B cell (primary cell): Measurements from ENCODE around the gene GPHN. TPM values are rescaled to one million over a fixed set of nuclear protein-coding genes. Genes with fewer than 3 reads are reported as not detected.

Experiments used
- ATAC-seq: fragments of 200-7000 bp; cut with Tn5 transposase; one replicate; pipeline ENCODE4 v1.10.0; 2021; ENCODE audit warnings: low read depth, mild to moderate bottlenecking, moderate number of reproducible peaks, moderate library complexity
- CTCF ChIA-PET: fragments of 350-600 bp; sonication (Branson Sonifier 250); formaldehyde crosslinking; loops from one replicate; lab custom pipeline; 2021; ENCODE audit warnings: antibody characterized with exemption, inconsistent platforms; lab: Charles Lee
- POLR2A ChIA-PET: fragments of 350-600 bp; sonication (Branson Sonifier 250); formaldehyde crosslinking; loops from one replicate; lab custom pipeline; 2021; ENCODE audit warnings: antibody characterized with exemption; lab: Charles Lee
- DNase-seq: peaks from one replicate; pipeline ENCODE4 v3.0.0; 2013
- H2AFZ ChIP-seq: 2 replicates; pipeline ENCODE4 v1.6.1; 2012; ENCODE audit warnings: mild to moderate bottlenecking, low read depth, low read length; ENCODE audit not compliant: insufficient read depth, poor library complexity, severe bottlenecking
- H3K27ac ChIP-seq, 2 donors: 1 replicate in 1 of 2; 2 replicates in 1 of 2; pipeline ENCODE4 v1.5.1; 2012 to 2013; ENCODE audit warnings: low read length in 2 of 2, mild to moderate bottlenecking in 2 of 2, moderate library complexity in 1 of 2
- H3K27me3 ChIP-seq, 4 experiments: fragments of 200-600 bp in 1 of 4; sonication (generic) in 1 of 4; replicated peaks in 1 of 4; 1 replicate in 2 of 4; 2 replicates in 2 of 4; pipeline versions ENCODE4 v1.6.1 to v1.7.0; 2013 to 2016; ENCODE audit warnings: low read length in 3 of 4, mild to moderate bottlenecking in 2 of 4, mixed read lengths in 1 of 4, moderate library complexity in 1 of 4; ENCODE audit not compliant: insufficient read depth in 4 of 4, control insufficient read depth in 3 of 4; ENCODE audit errors: control extremely low read depth in 1 of 4
- H3K36me3 ChIP-seq, 2 experiments: replicated peaks in 1 of 2; 1 replicate in 1 of 2; 2 replicates in 1 of 2; pipeline versions ENCODE4 v1.6.1 to v1.7.1; 2013; ENCODE audit warnings: low read length in 1 of 2; ENCODE audit not compliant: insufficient read depth in 2 of 2, control insufficient read depth in 1 of 2; ENCODE audit errors: control extremely low read depth in 1 of 2, extremely low read depth in 1 of 2
- H3K4me1 ChIP-seq, 2 donors: fragments of 200-600 bp in 1 of 2; sonication (generic) in 1 of 2; 1 replicate in 1 of 2; 2 replicates in 1 of 2; pipeline versions ENCODE4 v1.5.1 to v1.6.1; 2013 to 2017; ENCODE audit warnings: low read length in 2 of 2; ENCODE audit not compliant: control insufficient read depth in 2 of 2, insufficient read depth in 2 of 2
- H3K4me2 ChIP-seq: replicated peaks from 2 replicates; pipeline ENCODE3; 2012; ENCODE audit warnings: mild to moderate bottlenecking, low read depth, low read length; ENCODE audit not compliant: poor library complexity, severe bottlenecking
- H3K4me3 ChIP-seq, 5 experiments: fragments of 200-600 bp in 1 of 5; sonication (generic) in 1 of 5; 1 replicate in 3 of 5; 2 replicates in 2 of 5; pipeline versions ENCODE4 v1.5.1 to v1.7.0; 2011 to 2016; ENCODE audit warnings: low read length in 4 of 5, mild to moderate bottlenecking in 4 of 5, low read depth in 2 of 5, control low read depth in 1 of 5, moderate library complexity in 1 of 5; ENCODE audit not compliant: insufficient read depth in 1 of 5; ENCODE audit errors: control extremely low read depth in 1 of 5, extremely low read depth in 1 of 5
- H3K79me2 ChIP-seq: fragments of 200-600 bp; sonication (generic); one replicate; pipeline ENCODE4 v1.6.0; 2016; ENCODE audit warnings: low read length; ENCODE audit not compliant: control insufficient read depth, insufficient read depth
- H3K9ac ChIP-seq: fragments of 200-600 bp; sonication (generic); 2 replicates; pipeline ENCODE4 v1.6.1; 2017; ENCODE audit warnings: mild to moderate bottlenecking, low read length, moderate library complexity
- H3K9me3 ChIP-seq, 3 donors: one replicate each; pipeline versions ENCODE4 v1.6.1 to v1.7.1; 2013; ENCODE audit warnings: low read length in 2 of 3; ENCODE audit not compliant: control insufficient read depth in 2 of 3, insufficient read depth in 1 of 3; ENCODE audit errors: control extremely low read depth in 1 of 3
- H4K20me1 ChIP-seq: 2 replicates; pipeline ENCODE4 v1.6.0; 2012; ENCODE audit warnings: mild to moderate bottlenecking, low read length; ENCODE audit not compliant: insufficient read depth, control insufficient read depth, poor library complexity, severe bottlenecking
- H3K27ac Mint-ChIP-seq: one replicate; pipeline ENCODE4 v1.8.0; 2021; ENCODE audit warnings: mixed read lengths
- H3K27me3 Mint-ChIP-seq: one replicate; pipeline ENCODE4 v1.8.0; 2021; ENCODE audit warnings: mixed read lengths
- H3K4me1 Mint-ChIP-seq: one replicate; pipeline ENCODE4 v1.8.0; 2021; ENCODE audit warnings: mixed read lengths
- H3K4me3 Mint-ChIP-seq: one replicate; pipeline ENCODE4 v1.8.0; 2021; ENCODE audit warnings: mixed read lengths
- H3K9me3 Mint-ChIP-seq: one replicate; pipeline ENCODE4 v1.8.0; 2022; ENCODE audit warnings: mixed read lengths; ENCODE audit not compliant: insufficient read depth
- CTCF ChIP-seq: fragments of 200-600 bp; IDR thresholded peaks from one replicate; pipeline ENCODE4 v1.8.0; 2022; ENCODE audit warnings: antibody characterized with exemption, mild to moderate bottlenecking
- EZH2 ChIP-seq: IDR thresholded peaks from 2 replicates; pipeline ENCODE4 v1.6.1; 2012; ENCODE audit warnings: borderline replicate concordance, low read depth, mild to moderate bottlenecking, moderate library complexity, low read length; ENCODE audit not compliant: insufficient read depth, poor library complexity, severe bottlenecking
- WGBS: methylation state at CpG from one replicate; pipeline ENCODE4 v1.1.5; 2013; ENCODE audit warnings: missing lambda C conversion rate; ENCODE audit not compliant: insufficient coverage; 5-methylcytosine and 5-hydroxymethylcytosine counted together
- intact Hi-C: fragments of 100-400 bp; cut with micrococcal nuclease; formaldehyde crosslinking; loops from one replicate; pipeline ENCODE4 v1.10.0; 2022
- polyA plus RNA-seq: library from polyadenylated mRNA; depleted of rRNA; stranded (reverse); fragments of >200 nt; gene quantifications from 2 replicates; pipeline ENCODE4 v1.2.3, GENCODE V29; 2012
- total RNA-seq, 2 donors: library from RNA; stranded (reverse); fragments of 120-200 nt in 1 of 2; gene quantifications; 1 replicate in 1 of 2; 2 replicates in 1 of 2; pipeline versions ENCODE4 v1.2.3 to v1.2.4, GENCODE V29; 2013 to 2022

The GPHN gene
- total and polyA plus RNA-seq, 2 donors (not counting 1 experiment from before 2014, with no cell fraction given) = 3.4 to 18.0 TPM

- ATAC-seq = no peak
- no peaks in the 10 kb centered on the region for H3K4me1 ChIP-seq
- no peaks in the 10 kb centered on the region for H3K4me1 Mint-ChIP-seq
- H3K4me2 ChIP-seq = no peak overlapping the region
- TF ChIP-seq EZH2 = no peak
- no peak for TF ChIP-seq CTCF
- no peak overlapping the region for H3K4me3 Mint-ChIP-seq
- intact Hi-C loops = no loop called here
- no peaks in the 10 kb centered on the region for H4K20me1 ChIP-seq
- ChIA-PET CTCF (interaction anchor here (2.6 kb wide), 1 partner anchor 19 kb away, joined by 5 read pairs; no protein-coding TSS in a partner anchor), POLR2A (no interaction called here)
- H3K4me3 ChIP-seq = no peak overlapping the region
- no peak overlapping the region for H3K9ac ChIP-seq
- H3K27ac ChIP-seq = no peak overlapping the region
- H3K27me3 ChIP-seq = no peaks in the 10 kb centered on the region
- no peaks in the 10 kb centered on the region for H3K9me3 Mint-ChIP-seq
- no peak for DNase-seq
- H3K27me3 Mint-ChIP-seq = no peaks in the 10 kb centered on the region
- no peak overlapping the region for H2AFZ ChIP-seq
- H3K27ac Mint-ChIP-seq = no peak overlapping the region
- H3K36me3 ChIP-seq = no peaks in the 10 kb centered on the region
- no peaks in the 10 kb centered on the region for H3K79me2 ChIP-seq
- no peaks in the 10 kb centered on the region for H3K9me3 ChIP-seq
These were observed 135.4 kb downstream of the GPHN start for GRCh38 chr14:66643344-66643743.

- CTCF ChIA-PET = no interaction called here
- Histone ChIP-seq H3K9ac (no peak overlapping the region), H4K20me1 (no peaks in the 10 kb centered on the region), H3K36me3 (no peaks in the 10 kb centered on the region), H3K4me1 (no peaks in the 10 kb centered on the region), H3K27ac (no peak overlapping the region), H3K79me2 (no peaks in the 10 kb centered on the region), H3K4me2 (no peak overlapping the region), H3K9me3 (no peaks in the 10 kb centered on the region), H3K27me3 (no peaks in the 10 kb centered on the region), H3K4me3 (no peak overlapping the region), H2AFZ (no peak overlapping the region)
- TF ChIP-seq EZH2 (no peak), CTCF (no peak)
- Mint-ChIP-seq H3K27ac (no peak overlapping the region), H3K4me3 (no peak overlapping the region), H3K27me3 (no peaks in the 10 kb centered on the region), H3K4me1 (peaks cover 9% of the 10 kb centered on the region), H3K9me3 (no peaks in the 10 kb centered on the region)
- intact Hi-C loops = no loop called here
- ATAC-seq (no peak), DNase-seq (no peak)
- WGBS = no CpG with 5 or more reads among the region's 1 CpG
- POLR2A ChIA-PET = no interaction called here
These were observed 137.8 kb downstream of the GPHN start for GRCh38 chr14:66645716-66646115.
